ENCODE results near the gene JMJD8. TPM values are rescaled to one million over a fixed set of nuclear protein-coding genes. Genes with fewer than 3 reads are reported as not detected.

JMJD8 gene
- 18.1 and 22.9 TPM in 2 replicates for total RNA-seq

GRCh38 chr16:684071-684794, at the start of gene JMJD8:
TSS of gene JMJD8 (minus strand) at chr16:684334. CDS start at chr16:684319, 15 bp downstream.

GRCh38 chr16:726438-727290, 42.5 kb upstream of the JMJD8 start, which contains the start of the genes CCDC78 and HAGHL:
TSS of gene CCDC78 (minus strand) at chr16:726443. CDS start at chr16:726367, 76 bp downstream.
TSS of gene HAGHL (plus strand) at chr16:727106. CDS start at chr16:727510, 404 bp downstream.

GRCh38 chr16:720990-721764, 37.0 kb upstream of the JMJD8 start, which contains the start of gene ANTKMT:
TSS of gene ANTKMT (plus strand) at chr16:721146. CDS start at chr16:721275, 129 bp downstream.

GRCh38 chr16:714558-715476, 30.7 kb upstream of the JMJD8 start, which contains the start of gene METRN:
TSS of gene METRN (plus strand) at chr16:715118. CDS start at chr16:715290, 172 bp downstream.

GRCh38 chr16:705431-706188, 21.5 kb upstream of the JMJD8 start, which contains the start of gene FBXL16:
TSS of gene FBXL16 (minus strand) at chr16:705801. CDS start at chr16:697405, 8,396 bp downstream.

GRCh38 chr16:679814-680624, 4.1 kb downstream of the JMJD8 start, which contains the start of gene STUB1:
TSS of gene STUB1 (plus strand) at chr16:680410. CDS start at chr16:680526, 116 bp downstream.

GRCh38 chr16:674968-675883, 8.9 kb downstream of the JMJD8 start, which contains the start of gene RHBDL1:
TSS of gene RHBDL1 (plus strand) at chr16:675671. CDS start at chr16:675791, 120 bp downstream.

GRCh38 chr16:667780-668518, 16.2 kb downstream of the JMJD8 start, which contains the start of gene RHOT2:
TSS of gene RHOT2 (plus strand) at chr16:668132. CDS start at chr16:668200, 68 bp downstream.

GRCh38 chr16:648781-649589, 35.1 kb downstream of the JMJD8 start, which contains the start of gene WDR90:
TSS of gene WDR90 (plus strand) at chr16:649365. CDS start at chr16:649417, 52 bp downstream.

GRCh38 chr16:641326-642188, 42.6 kb downstream of the JMJD8 start, which contains the start of gene MCRIP2:
TSS of gene MCRIP2 (plus strand) at chr16:641828. CDS start at chr16:641992, 164 bp downstream.

GRCh38 chr16:636206-637080, 47.7 kb downstream of the JMJD8 start, which contains the start of gene METTL26:
TSS of gene METTL26 (minus strand) at chr16:636305. CDS start at chr16:636290, 15 bp downstream.

